Endometrium (tissue), 2 donors: ENCODE results near the gene GP1BB.

Source experiments
- FAIRE-seq: peaks from 2 replicates; lab custom pipeline; 2012; peaks lifted over from hg19 to GRCh38; lab: Jason Lieb, UNC
- donor health status: control.
- donor health status: control.

The GP1BB gene

GRCh38 chr22:19727310-19728150, 4.2 kb downstream of the GP1BB start:
- no peak for FAIRE-seq

- FAIRE-seq: no peak
Measured at GRCh38 chr22:19728271-19728670, 4.9 kb downstream of the GP1BB start.

- no peak for FAIRE-seq
Measured at GRCh38 chr22:19728836-19729235, 5.5 kb downstream of the GP1BB start.

GRCh38 chr22:19729507-19729906, 6.2 kb downstream of the GP1BB start:
- FAIRE-seq: no peak

GRCh38 chr22:19730198-19730597, 6.9 kb downstream of the GP1BB start:
- FAIRE-seq: no peak

- FAIRE-seq: no peak
Measured at GRCh38 chr22:19730655-19731360, 7.5 kb downstream of the GP1BB start.

- FAIRE-seq: no peak
Measured at GRCh38 chr22:19731361-19732135, 8.2 kb downstream of the GP1BB start.

GRCh38 chr22:19732403-19733113, 9.2 kb downstream of the GP1BB start:
- no peak for FAIRE-seq

GRCh38 chr22:19733755-19734154, 10.4 kb downstream of the GP1BB start:
- no peak for FAIRE-seq

GRCh38 chr22:19734163-19734562, 10.8 kb downstream of the GP1BB start:
- FAIRE-seq: no peak

- FAIRE-seq: no peak
Measured at GRCh38 chr22:19734837-19735382, 11.6 kb downstream of the GP1BB start.

GRCh38 chr22:19735665-19736510, 12.5 kb downstream of the GP1BB start:
- FAIRE-seq: no peak

- FAIRE-seq: no peak
Measured at GRCh38 chr22:19737846-19738663, 14.7 kb downstream of the GP1BB start.

- no peak for FAIRE-seq
Measured at GRCh38 chr22:19738664-19739447, 15.5 kb downstream of the GP1BB start.

GRCh38 chr22:19739448-19739895, 16.1 kb downstream of the GP1BB start:
- no peak for FAIRE-seq

- FAIRE-seq: no peak
Measured at GRCh38 chr22:19739911-19740449, 16.6 kb downstream of the GP1BB start.

GRCh38 chr22:19740586-19740985, 17.2 kb downstream of the GP1BB start:
- FAIRE-seq: no peak

GRCh38 chr22:19741053-19741452, 17.7 kb downstream of the GP1BB start:
- no peak for FAIRE-seq
